HG03354 (cell line): ENCODE measurements around the gene PCED1B.

Experiments
- ATAC-seq: cut with Tn5 transposase; IDR thresholded peaks from one replicate; pipeline ENCODE4 v1.9.1; 2021; ENCODE audit warnings: mild to moderate bottlenecking; ENCODE audit not compliant: unreplicated experiment, poor library complexity, severe bottlenecking

The PCED1B gene

GRCh38 chr12:47282206-47282605, 202.8 kb downstream of the PCED1B start:
- no peak for ATAC-seq
